ENCODE measurements around the gene PIK3C2B. TPM values are rescaled to one million over a fixed set of nuclear protein-coding genes. Genes with fewer than 3 reads are reported as not detected.

Gene PIK3C2B
- total RNA-seq, 1 experiment from 2014 or later, result 17.4 TPM

DNA sequence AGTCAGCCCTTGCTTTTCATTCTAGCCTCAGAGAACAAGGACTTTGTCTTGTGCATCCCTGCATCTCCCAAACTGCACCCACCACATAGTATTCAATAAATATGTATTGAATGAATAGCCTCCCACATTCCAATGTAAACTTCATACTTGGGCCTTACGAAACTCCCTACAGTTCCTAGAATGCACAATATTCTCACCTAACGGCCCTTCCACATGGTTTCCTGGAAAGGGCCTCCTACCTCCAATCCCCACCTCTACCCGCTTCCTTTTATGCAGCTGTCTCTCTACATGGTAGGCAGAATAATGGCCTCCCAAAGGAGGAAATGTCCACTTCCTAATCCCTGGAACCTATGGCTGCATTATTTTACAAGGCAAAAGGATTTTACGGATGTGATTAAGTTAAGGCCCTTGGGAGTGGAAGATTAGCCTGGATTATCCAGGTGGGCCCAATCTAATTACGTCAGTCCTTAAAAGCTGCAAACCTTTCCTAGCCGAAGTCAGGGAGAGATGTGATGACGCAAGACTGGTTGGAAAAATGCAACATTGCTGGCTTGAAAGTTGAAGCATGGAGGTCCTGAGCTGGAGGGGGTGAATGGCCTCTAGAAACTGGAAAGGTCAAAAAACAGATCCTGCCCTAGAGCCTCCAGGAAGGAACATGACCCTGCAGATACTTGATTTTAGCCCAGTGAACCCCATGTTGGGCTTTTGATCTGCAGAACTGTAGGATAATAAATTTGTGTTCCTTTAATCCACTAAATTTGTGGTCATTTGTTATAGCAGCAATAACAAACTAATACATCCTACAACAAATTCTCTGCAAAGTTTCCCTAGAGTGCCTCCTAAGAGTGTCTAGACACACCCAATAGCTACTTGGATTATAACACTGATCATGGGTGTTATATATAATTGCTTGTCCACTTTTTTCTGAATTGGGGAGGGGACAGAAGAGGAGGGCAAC, 5.2 kb upstream of the PIK3C2B start:
- no peak overlapping the region for H3K9ac ChIP-seq (ENCODE audit: low read length)
- H4K20me1 ChIP-seq (ENCODE audit: insufficient read depth), result no peaks in the 10 kb centered on the region
- CTCF ChIA-PET, result interaction anchor here (2.2 kb wide), 1 partner anchor 69 kb away, joined by 11 read pairs; no protein-coding TSS in a partner anchor
- peaks cover 0 to 4% of the 10 kb centered on the region in 2 experiments; a peak in 1 of 4 replicates for H3K9me3 ChIP-seq (ENCODE audit: control insufficient read depth in 1 of 2, insufficient read depth in 1 of 2, low read depth in 1 of 2, low read length in 2 of 2)
- no peak overlapping the region for H3K4me2 ChIP-seq (ENCODE audit: low read length)
- H3K4me1 ChIP-seq (ENCODE audit: control insufficient read depth in 1 of 2, insufficient read depth in 2 of 2, low read length in 2 of 2), result peaks cover 3 to 15% of the 10 kb centered on the region in 2 experiments; a peak in 3 of 4 replicates
- BruUV-seq (replicated peaks), result no TSS peak
- ATAC-seq (no peak), DNase-seq (ENCODE audit: low read depth, low spot score) (no peak)
- POLR2A ChIA-PET, result interaction anchor here (0.6 to 2.0 kb wide), 2 partner anchors 16 to 120 kb away, joined by 3 to 7 read pairs; partner anchors contain the start of gene MDM4
- no peaks in the 10 kb centered on the region for H3K9me2 ChIP-seq (ENCODE audit: insufficient read depth)
- RAD21 ChIA-PET (ENCODE audit: low non-redundant PET in 1 of 2, low total read pairs in 2 of 2, uncharacterized antibody in 2 of 2, unreplicated experiment in 2 of 2), result no interaction called here
- no peak for TF ChIP-seq CBX3 (IDR thresholded peaks at IDR 0.05; ENCODE audit: low read depth)
- TF ChIP-seq, protein P1, sequence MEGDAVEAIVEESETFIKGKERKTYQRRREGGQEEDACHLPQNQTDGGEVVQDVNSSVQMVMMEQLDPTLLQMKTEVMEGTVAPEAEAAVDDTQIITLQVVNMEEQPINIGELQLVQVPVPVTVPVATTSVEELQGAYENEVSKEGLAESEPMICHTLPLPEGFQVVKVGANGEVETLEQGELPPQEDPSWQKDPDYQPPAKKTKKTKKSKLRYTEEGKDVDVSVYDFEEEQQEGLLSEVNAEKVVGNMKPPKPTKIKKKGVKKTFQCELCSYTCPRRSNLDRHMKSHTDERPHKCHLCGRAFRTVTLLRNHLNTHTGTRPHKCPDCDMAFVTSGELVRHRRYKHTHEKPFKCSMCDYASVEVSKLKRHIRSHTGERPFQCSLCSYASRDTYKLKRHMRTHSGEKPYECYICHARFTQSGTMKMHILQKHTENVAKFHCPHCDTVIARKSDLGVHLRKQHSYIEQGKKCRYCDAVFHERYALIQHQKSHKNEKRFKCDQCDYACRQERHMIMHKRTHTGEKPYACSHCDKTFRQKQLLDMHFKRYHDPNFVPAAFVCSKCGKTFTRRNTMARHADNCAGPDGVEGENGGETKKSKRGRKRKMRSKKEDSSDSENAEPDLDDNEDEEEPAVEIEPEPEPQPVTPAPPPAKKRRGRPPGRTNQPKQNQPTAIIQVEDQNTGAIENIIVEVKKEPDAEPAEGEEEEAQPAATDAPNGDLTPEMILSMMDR (IDR thresholded peaks at IDR 0.05 in 2 of 3, conservative IDR thresholded peaks at IDR 0.05 in 1 of 3; ENCODE audit: borderline replicate concordance in 1 of 3, insufficient read depth in 1 of 3, low read depth in 2 of 3, low read length in 2 of 3), result no peak
- no peak for TF ChIP-seq ATF3 (IDR thresholded peaks at IDR 0.05)
- no peak for TF ChIP-seq ZNF274 (IDR thresholded peaks at IDR 0.05; ENCODE audit: low read depth, low read length)
- TF ChIP-seq POLR2AphosphoS5 (IDR thresholded peaks at IDR 0.05; ENCODE audit: low read depth, low read length), result no peak
- no peak for TF ChIP-seq EZH2phosphoT487 (IDR thresholded peaks at IDR 0.05; ENCODE audit: borderline replicate concordance)
- TF ChIP-seq MAX (IDR thresholded peaks at IDR 0.05), result no peak
- H2AFZ ChIP-seq (ENCODE audit: low read depth, low read length, poor library complexity, severe bottlenecking), result no peak overlapping the region
- H3K79me2 ChIP-seq (ENCODE audit: insufficient read depth, low read length), result no peaks in the 10 kb centered on the region
- no peaks in the 10 kb centered on the region for H3K36me3 ChIP-seq (ENCODE audit: control insufficient read depth in 1 of 2, insufficient read depth in 2 of 2, low read length in 2 of 2)
- no peaks in the 10 kb centered on the region for H3K27me3 ChIP-seq (ENCODE audit: insufficient read depth, low read length)
- H3K4me3 ChIP-seq (replicated peaks in 1 of 2; ENCODE audit: low read depth in 1 of 2, low read length in 2 of 2), result no peak overlapping the region
- intact Hi-C loops (cut with micrococcal nuclease), result no loop called here
- H3K27ac ChIP-seq (ENCODE audit: low read depth, low read length), result no peak overlapping the region
